Neuronal stem cell (in vitro differentiated cells): ENCODE data around the gene CNTNAP2.
"Not testable (repeated sequence)": the region's sequence is repeated elsewhere in the genome, so short reads cannot be mapped to it uniquely, and the experiment has no call there.

ENCODE experiments used
- DNase-seq: peaks from one replicate; pipeline ENCODE4 v3.0.0-alpha.2; 2013; ENCODE audit warnings: low spot score
- H2AFZ ChIP-seq: one replicate; pipeline ENCODE4 v1.6.1; 2013; ENCODE audit warnings: mild to moderate bottlenecking, low read length, inconsistent platforms
- H2AK5ac ChIP-seq: 2 replicates; pipeline ENCODE4 v1.6.1; 2013; ENCODE audit warnings: low read depth, mild to moderate bottlenecking, inconsistent platforms, low read length, moderate library complexity, mixed read lengths
- H2BK120ac ChIP-seq: 2 replicates; pipeline ENCODE4 v1.6.1; 2013; ENCODE audit warnings: low read depth, mild to moderate bottlenecking, inconsistent platforms, low read length, moderate library complexity, mixed read lengths
- H2BK12ac ChIP-seq: one replicate; pipeline ENCODE4 v1.6.1; 2013; ENCODE audit warnings: low read length, inconsistent platforms
- H2BK15ac ChIP-seq: 2 replicates; pipeline ENCODE4 v1.6.1; 2013; ENCODE audit warnings: mild to moderate bottlenecking, low read length, inconsistent platforms, mixed read lengths
- H2BK5ac ChIP-seq: one replicate; pipeline ENCODE4 v1.6.1; 2013; ENCODE audit warnings: inconsistent platforms, mild to moderate bottlenecking, low read length, moderate library complexity
- H3K14ac ChIP-seq: one replicate; pipeline ENCODE4 v1.6.1; 2013; ENCODE audit warnings: low read length, inconsistent platforms
- H3K18ac ChIP-seq: 2 replicates; pipeline ENCODE4 v1.6.1; 2013; ENCODE audit warnings: low read length, inconsistent platforms
- H3K23ac ChIP-seq: 2 replicates; pipeline ENCODE4 v1.6.1; 2013; ENCODE audit warnings: low read depth, mild to moderate bottlenecking, mixed read lengths, low read length, inconsistent platforms; ENCODE audit not compliant: poor library complexity
- H3K27ac ChIP-seq: replicated peaks from 3 replicates; pipeline ENCODE4 v1.5.1; 2013; ENCODE audit warnings: low read length, inconsistent platforms
- H3K27me3 ChIP-seq, 3 experiments: 2 replicates each; pipeline ENCODE4 v1.6.1; 2013; ENCODE audit warnings: low read length in 3 of 3, mild to moderate bottlenecking in 2 of 3, inconsistent platforms in 1 of 3, low read depth in 1 of 3, mixed read lengths in 1 of 3, moderate library complexity in 1 of 3; ENCODE audit not compliant: control insufficient read depth in 3 of 3, insufficient read depth in 3 of 3
- H3K36me3 ChIP-seq, 2 donors: replicated peaks in 1 of 2; 2 replicates each; pipeline ENCODE4 v1.6.1; 2013; ENCODE audit warnings: low read length in 2 of 2; ENCODE audit not compliant: control insufficient read depth in 2 of 2, insufficient read depth in 2 of 2
- H3K4ac ChIP-seq: 2 replicates; pipeline ENCODE4 v1.6.1; 2013; ENCODE audit warnings: inconsistent platforms, mild to moderate bottlenecking, low read length, moderate library complexity
- H3K4me1 ChIP-seq, 2 donors: 1 replicate in 1 of 2; 2 replicates in 1 of 2; pipeline ENCODE4 v1.6.1; 2013; ENCODE audit warnings: low read length in 2 of 2, low read depth in 1 of 2; ENCODE audit not compliant: control insufficient read depth in 2 of 2, insufficient read depth in 1 of 2
- H3K4me2 ChIP-seq: one replicate; pipeline ENCODE4 v1.6.1; 2013; ENCODE audit warnings: mild to moderate bottlenecking, low read length, inconsistent platforms; ENCODE audit not compliant: insufficient read depth, poor library complexity, severe bottlenecking
- H3K4me3 ChIP-seq, 2 donors: 2 replicates each; pipeline ENCODE4 v1.5.1; 2013; ENCODE audit warnings: low read length in 2 of 2, mild to moderate bottlenecking in 2 of 2, inconsistent platforms in 1 of 2, moderate library complexity in 1 of 2
- H3K79me1 ChIP-seq: one replicate; pipeline ENCODE4 v1.6.1; 2013; ENCODE audit warnings: low read depth, mild to moderate bottlenecking, inconsistent platforms, low read length, moderate library complexity
- H3K9ac ChIP-seq: one replicate; pipeline ENCODE4 v1.6.1; 2013; ENCODE audit warnings: mild to moderate bottlenecking, low read depth, low read length, inconsistent platforms; ENCODE audit not compliant: poor library complexity
- H3K9me3 ChIP-seq, 2 donors: replicated peaks in 1 of 2; 2 replicates each; pipeline versions ENCODE3 to v1.6.1; 2013; ENCODE audit warnings: low read length in 2 of 2, mild to moderate bottlenecking in 2 of 2, inconsistent platforms in 1 of 2, low read depth in 1 of 2, mixed read lengths in 1 of 2, moderate library complexity in 1 of 2; ENCODE audit not compliant: control insufficient read depth in 2 of 2, insufficient read depth in 1 of 2
- H4K8ac ChIP-seq: one replicate; pipeline ENCODE4 v1.6.1; 2013; ENCODE audit warnings: low read depth, mild to moderate bottlenecking, inconsistent platforms, low read length, moderate library complexity
- H4K91ac ChIP-seq: one replicate; pipeline ENCODE4 v1.6.1; 2013; ENCODE audit warnings: low read length, low read depth, mild to moderate bottlenecking, inconsistent platforms; ENCODE audit not compliant: poor library complexity
- WGBS, 2 donors: extraction: QIAGEN DNeasy Blood & Tissue Kit; methylation state at CpG; one replicate each; pipeline ENCODE4 v1.1.7; 2013; ENCODE audit warnings: missing lambda C conversion rate in 2 of 2, mixed read lengths in 1 of 2; ENCODE audit not compliant: insufficient read length in 2 of 2, insufficient replicate concordance in 1 of 2; ENCODE audit errors: extremely low coverage in 2 of 2; 5-methylcytosine and 5-hydroxymethylcytosine counted together

CNTNAP2 gene

DNA sequence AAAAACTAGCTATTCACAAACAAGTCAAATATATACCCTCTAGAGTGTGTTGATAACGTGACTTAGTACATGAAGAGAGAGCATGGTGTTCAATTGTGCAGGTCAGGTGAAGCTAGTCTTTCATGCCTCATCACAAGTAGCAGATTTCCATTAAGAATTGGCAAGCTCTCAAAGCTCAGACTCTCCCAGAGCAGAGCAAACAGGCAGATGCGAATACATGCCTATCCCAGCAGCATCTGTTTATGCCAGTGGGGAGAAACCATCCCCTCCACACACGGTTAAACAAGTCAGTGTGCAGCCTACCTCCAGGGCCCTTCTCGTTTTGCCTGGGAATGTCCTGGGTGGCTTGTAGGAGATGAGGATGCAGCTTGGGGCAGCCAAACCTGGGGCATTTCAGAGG is 1941.5 kb downstream of the CNTNAP2 start:
- Histone ChIP-seq H4K8ac (no peak overlapping the region), H3K23ac (no peak overlapping the region), H2BK120ac (no peak overlapping the region), H4K91ac (no peak overlapping the region), H3K9me3 (no peaks in the 10 kb centered on the region), H3K4ac (no peak overlapping the region), H3K36me3 (no peaks in the 10 kb centered on the region), H3K14ac (no peak overlapping the region), H3K4me3 (no peak overlapping the region), H2AFZ (no peak overlapping the region), H3K4me1 (no peaks in the 10 kb centered on the region), H3K9ac (no peak overlapping the region), H2BK15ac (no peak overlapping the region), H3K27me3 (no peaks in the 10 kb centered on the region), H3K4me2 (no peak overlapping the region), H2BK12ac (no peak overlapping the region), H2BK5ac (no peak overlapping the region), H3K18ac (no peak overlapping the region), H3K27ac (no peak overlapping the region), H3K79me1 (no peaks in the 10 kb centered on the region), H2AK5ac (no peak overlapping the region)
- no CpG with 5 or more reads among the region's 4 CpGs for WGBS, 2 donors
- no peak for DNase-seq

DNA sequence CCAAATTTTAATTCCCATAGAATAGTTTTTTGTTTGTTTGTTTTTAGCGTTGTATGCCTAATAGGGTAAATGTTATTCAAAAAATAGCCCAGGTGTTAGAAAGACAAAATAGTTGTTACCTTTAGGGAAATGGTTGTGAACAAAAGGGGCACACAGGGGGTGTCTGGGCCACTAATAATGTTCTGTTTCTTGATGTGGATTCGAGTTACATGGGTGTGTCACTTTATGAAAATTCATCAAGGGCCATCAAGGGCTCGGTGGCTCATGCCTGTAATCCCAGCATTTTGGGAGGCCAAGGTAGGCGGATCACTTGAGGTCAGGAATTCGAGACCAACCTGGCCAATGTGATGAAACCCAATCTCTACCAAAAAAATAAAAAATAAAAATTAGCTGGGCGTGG is 1942.2 kb downstream of the CNTNAP2 start:
- Histone ChIP-seq H3K4ac (no peak overlapping the region), H3K36me3 (no peaks in the 10 kb centered on the region), H3K27me3 (no peaks in the 10 kb centered on the region), H3K23ac (no peak overlapping the region), H3K14ac (no peak overlapping the region), H2BK5ac (no peak overlapping the region), H3K79me1 (no peaks in the 10 kb centered on the region), H2AFZ (no peak overlapping the region), H3K27ac (no peak overlapping the region), H2BK15ac (no peak overlapping the region), H2BK120ac (no peak overlapping the region), H3K4me2 (no peak overlapping the region), H2AK5ac (no peak overlapping the region), H3K4me3 (no peak overlapping the region), H3K4me1 (no peaks in the 10 kb centered on the region), H4K8ac (no peak overlapping the region), H3K9ac (no peak overlapping the region), H2BK12ac (no peak overlapping the region), H4K91ac (no peak overlapping the region), H3K18ac (no peak overlapping the region), H3K9me3 (no peaks in the 10 kb centered on the region)
- DNase-seq: no peak
- WGBS, 2 donors: no CpG with 5 or more reads among the region's 6 CpGs

DNA sequence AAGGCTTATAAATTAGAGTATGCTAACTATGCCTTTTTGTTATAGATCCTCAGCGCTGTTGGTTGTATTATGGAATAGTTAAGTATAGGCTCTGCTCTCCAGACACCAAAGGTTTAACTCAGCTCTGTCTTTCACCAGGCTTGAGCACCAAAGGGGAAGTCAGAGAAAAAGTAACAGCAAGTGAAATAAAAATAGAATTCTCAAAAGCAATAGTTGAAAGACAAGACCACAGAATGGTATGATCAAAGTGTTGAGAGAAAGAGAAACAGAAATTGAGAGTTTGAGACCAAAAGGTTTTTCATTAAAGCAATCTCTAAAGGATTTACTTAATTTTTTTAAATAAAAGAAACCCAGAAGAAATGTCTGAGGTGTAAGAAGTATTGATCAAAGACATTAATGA is 1944.1 kb downstream of the CNTNAP2 start:
- H3K4me2 ChIP-seq: no peak overlapping the region
- no peak overlapping the region for H3K18ac ChIP-seq
- WGBS, 2 donors: no CpG with 5 or more reads among the region's 1 CpG
- H2AFZ ChIP-seq: no peak overlapping the region
- no peaks in the 10 kb centered on the region for H3K27me3 ChIP-seq
- H3K4me3 ChIP-seq: no peak overlapping the region
- H2BK12ac ChIP-seq: no peak overlapping the region
- no peaks in the 10 kb centered on the region for H3K79me1 ChIP-seq
- H3K4ac ChIP-seq: no peak overlapping the region
- no peak for DNase-seq
- no peak overlapping the region for H4K91ac ChIP-seq
- H2BK15ac ChIP-seq: no peak overlapping the region
- H2BK120ac ChIP-seq: no peak overlapping the region
- H4K8ac ChIP-seq: no peak overlapping the region
- H3K4me1 ChIP-seq: no peaks in the 10 kb centered on the region
- H3K9me3 ChIP-seq: no peaks in the 10 kb centered on the region
- H2BK5ac ChIP-seq: no peak overlapping the region
- H3K9ac ChIP-seq: no peak overlapping the region
- no peak overlapping the region for H3K23ac ChIP-seq
- H3K27ac ChIP-seq: no peak overlapping the region
- no peak overlapping the region for H3K14ac ChIP-seq
- no peak overlapping the region for H2AK5ac ChIP-seq
- no peaks in the 10 kb centered on the region for H3K36me3 ChIP-seq

DNA sequence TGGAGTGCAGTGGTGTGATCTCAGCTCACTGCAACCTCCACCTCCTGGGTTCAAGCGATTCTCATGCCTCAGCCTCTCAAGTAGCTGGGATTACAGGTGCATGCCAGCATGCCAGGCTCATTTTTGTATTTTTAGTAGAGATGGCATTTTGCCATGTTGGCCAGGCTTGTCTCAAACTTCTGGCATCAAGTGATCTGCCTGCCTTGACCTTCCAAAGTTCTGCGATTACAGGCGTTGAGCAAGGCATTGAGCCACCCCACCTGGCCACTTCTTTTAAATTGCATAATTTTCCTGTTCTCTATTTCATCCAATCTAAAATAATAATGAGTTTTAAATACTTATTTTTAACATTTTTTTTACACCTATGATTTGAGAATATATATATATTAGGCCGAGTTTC is 1961.5 kb downstream of the CNTNAP2 start:
- H3K4me3 ChIP-seq, H3K27ac ChIP-seq, H3K18ac ChIP-seq, H3K79me1 ChIP-seq, H2BK5ac ChIP-seq, H4K8ac ChIP-seq, H3K23ac ChIP-seq, H2BK15ac ChIP-seq, H3K9me3 ChIP-seq, H3K14ac ChIP-seq, H3K27me3 ChIP-seq, H3K4me1 ChIP-seq, H3K4me2 ChIP-seq, H3K36me3 ChIP-seq, H2AFZ ChIP-seq, DNase-seq, H3K4ac ChIP-seq, H2BK120ac ChIP-seq, H2AK5ac ChIP-seq, H3K9ac ChIP-seq, H2BK12ac ChIP-seq, H4K91ac ChIP-seq: not testable (repeated sequence)
- WGBS, 2 donors: no CpG with 5 or more reads among the region's 4 CpGs
